Spleen (tissue), 11 donors: ENCODE data around the gene ARL11. TPM values are rescaled to one million over a fixed set of nuclear protein-coding genes. Genes with fewer than 3 reads are reported as not detected.

Experiments used
- DNase-seq: peaks from one replicate; pipeline ENCODE4 v3.0.0-alpha.2; 2020
- H3K27ac ChIP-seq, 8 donors: fragments of 200-600 bp; sonication (generic) in 7 of 8; 1 replicate in 4 of 8; 2 replicates in 4 of 8; pipeline versions ENCODE4 v1.5.0 to v1.8.0; 2016 to 2021; ENCODE audit warnings: inconsistent platforms in 4 of 8, mild to moderate bottlenecking in 4 of 8, moderate library complexity in 1 of 8
- H3K27me3 ChIP-seq, 7 donors: fragments of 200-600 bp; sonication (generic) in 6 of 7; replicated peaks in 1 of 7; 1 replicate in 4 of 7; 2 replicates in 3 of 7; pipeline versions ENCODE4 v1.5.0 to v1.8.0; 2016 to 2021; ENCODE audit warnings: inconsistent platforms in 3 of 7, mild to moderate bottlenecking in 1 of 7
- H3K36me3 ChIP-seq, 6 donors: fragments of 200-600 bp; sonication (generic) in 5 of 6; 1 replicate in 4 of 6; 2 replicates in 2 of 6; pipeline versions ENCODE4 v1.5.0 to v1.8.0; 2016 to 2021; ENCODE audit warnings: inconsistent platforms in 2 of 6
- H3K4me1 ChIP-seq, 6 donors: fragments of 200-600 bp; sonication (generic) in 5 of 6; 1 replicate in 3 of 6; 2 replicates in 3 of 6; pipeline versions ENCODE4 v1.5.0 to v1.8.0; 2016 to 2021; ENCODE audit warnings: inconsistent platforms in 3 of 6
- H3K4me3 ChIP-seq, 8 donors: fragments of 200-600 bp; sonication (generic) in 7 of 8; 1 replicate in 4 of 8; 2 replicates in 4 of 8; pipeline versions ENCODE4 v1.5.0 to v1.8.0; 2016 to 2021; ENCODE audit warnings: inconsistent platforms in 4 of 8, mild to moderate bottlenecking in 4 of 8, moderate library complexity in 2 of 8
- H3K9me3 ChIP-seq, 8 donors: fragments of 200-600 bp; sonication (generic) in 7 of 8; 1 replicate in 4 of 8; 2 replicates in 4 of 8; pipeline versions ENCODE4 v1.5.0 to v1.8.0; 2016 to 2021; ENCODE audit warnings: inconsistent platforms in 4 of 8
- CTCF ChIP-seq, 11 experiments: fragments of 200-600 bp in 7 of 11; fragments of 450-650 bp in 4 of 11; sonication (generic) in 4 of 11; IDR thresholded peaks in 8 of 11; conservative IDR thresholded peaks in 3 of 11; 1 replicate in 7 of 11; 2 replicates in 4 of 11; pipeline versions ENCODE4 v1.4.0 to v1.8.0; 2016 to 2021; ENCODE audit warnings: antibody characterized with exemption in 11 of 11, inconsistent platforms in 4 of 11, mild to moderate bottlenecking in 1 of 11
- POLR2A ChIP-seq, 3 donors: fragments of 450-650 bp; IDR thresholded peaks; one replicate each; pipeline ENCODE4 v1.5.1; 2017; ENCODE audit warnings: antibody characterized with exemption in 3 of 3, mild to moderate bottlenecking in 1 of 3
- POLR2AphosphoS5 ChIP-seq, 3 donors: sonication (generic); formaldehyde crosslinking; IDR thresholded peaks; one replicate each; pipeline ENCODE4 v1.5.1; 2017; ENCODE audit warnings: antibody characterized with exemption in 3 of 3
- WGBS, 5 donors: extraction: QIAGEN DNeasy Blood & Tissue Kit in 3 of 5; methylation state at CpG; one replicate each; pipeline versions ENCODE4 v1.1.5 to v1.1.7; 2013 to 2018; 5-methylcytosine and 5-hydroxymethylcytosine counted together
- intact Hi-C: fragments of 100-400 bp; cut with DNase I; formaldehyde crosslinking; loops from one replicate; pipeline ENCODE4 v1.15.0; 2023; ENCODE audit warnings: low total_unique reads
- polyA plus RNA-seq, 3 donors: library from polyadenylated mRNA; stranded (reverse); fragments of 200-250 nt; gene quantifications; one replicate each; pipeline ENCODE4 v1.2.1, GENCODE V29; 2013
- total RNA-seq, 7 donors: library from RNA; depleted of rRNA in 3 of 7; stranded (reverse); fragments of >200 nt in 3 of 7; fragmentation: NEBNext Ultra II Directional in 4 of 7; extraction: Animal tissue kit (Norgen Biotek cat#: 25700) in 4 of 7; gene quantifications; one replicate each; pipeline versions ENCODE4 v1.1.0 to v1.2.1, GENCODE V29; 2016 to 2021
- donor health status: healthy with polysubstance abuse.
- donor health status: DM: no; HTN: no; CAD: no; lungs with moderate emphysema.
- donor health status: DM: no; HTN: no; CAD: no.
- donor health status: Bipolar disorder and iron deficiency.
- donor health status: healthy.
- donor health status: DM: no; HTN: no; CAD: no.
- donor health status: DM: yes; HTN: yes; CAD: no.

ARL11 gene
- total and polyA plus RNA-seq, 10 donors: 4.7 to 15.7 (median 11.6) TPM

DNA sequence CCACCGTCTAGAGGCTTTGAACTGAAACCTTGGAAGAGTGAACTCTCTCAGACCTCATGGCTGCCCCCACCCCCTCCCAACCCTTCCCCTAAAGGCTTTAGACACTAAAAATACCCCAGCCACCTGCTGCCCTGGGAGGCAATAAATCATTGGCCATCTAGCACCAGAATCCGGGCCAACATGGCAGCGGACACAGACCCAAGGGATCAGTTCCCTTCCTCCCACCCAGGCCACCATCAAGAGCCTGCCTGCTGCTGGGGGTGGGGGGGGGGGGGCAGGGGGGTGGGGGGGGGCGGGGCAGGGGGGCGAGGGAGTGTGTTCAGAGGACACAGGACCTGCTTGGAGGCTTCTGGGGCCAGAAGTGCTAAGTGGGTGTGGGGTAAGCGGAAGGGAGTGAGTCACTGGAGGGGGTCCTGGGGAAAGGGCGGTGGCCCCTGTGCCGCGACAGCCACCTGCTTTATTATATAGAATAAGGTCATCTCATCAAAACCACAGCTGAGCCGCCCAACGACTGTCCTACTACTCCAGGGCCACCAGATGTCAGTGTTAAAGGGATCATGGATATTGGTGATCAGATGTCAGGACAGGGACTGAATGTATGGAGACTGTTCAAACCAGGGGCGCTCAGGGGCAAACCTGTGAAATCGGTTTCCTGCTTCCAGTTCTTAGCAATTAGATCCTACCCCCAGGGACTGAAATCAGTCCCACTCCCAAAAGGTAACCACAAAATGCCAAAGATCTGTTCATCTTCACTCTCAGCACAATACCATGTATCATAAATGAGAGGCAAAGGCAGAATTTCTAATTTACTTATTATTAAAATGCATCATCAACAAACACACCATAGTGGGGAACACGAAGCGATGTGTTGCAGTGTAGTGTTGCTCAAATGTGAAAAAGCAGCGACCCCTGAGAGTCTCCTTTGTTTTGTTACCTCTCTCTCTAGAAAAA, 24.3 kb downstream of the ARL11 start:
- H3K36me3 ChIP-seq: no peaks in the 10 kb centered on the region
- no peak for DNase-seq
- 34 to 47% (median 42%) methylated on average over 13 to 16 of the region's 16 CpGs for WGBS, 5 donors
- peaks cover 0 to 9% (median 0%) of the 10 kb centered on the region in 6 donors for H3K4me1 ChIP-seq
- H3K27me3 ChIP-seq: no peaks in the 10 kb centered on the region
- no peak overlapping the region for H3K4me3 ChIP-seq
- intact Hi-C loops: no loop called here
- no peak overlapping the region for H3K27ac ChIP-seq
- H3K9me3 ChIP-seq: no peaks in the 10 kb centered on the region
- no peak for TF ChIP-seq POLR2A (IDR thresholded peaks at IDR 0.05)
- TF ChIP-seq CTCF (IDR thresholded peaks at IDR 0.05 in 8 of 11, conservative IDR thresholded peaks at IDR 0.05 in 3 of 11): peak in 8 of 11 experiments; percentile 21 to 68 (median 44)
- TF ChIP-seq POLR2AphosphoS5 (IDR thresholded peaks at IDR 0.05): no peak

GRCh38 chr13:49653478-49653877, 25.2 kb downstream of the ARL11 start:
- DNase-seq: no peak
- H3K4me3 ChIP-seq: no peak overlapping the region
- TF ChIP-seq POLR2AphosphoS5 (IDR thresholded peaks at IDR 0.05): no peak
- no peak for TF ChIP-seq CTCF (IDR thresholded peaks at IDR 0.05 in 8 of 11, conservative IDR thresholded peaks at IDR 0.05 in 3 of 11)
- no peak for TF ChIP-seq POLR2A (IDR thresholded peaks at IDR 0.05)
- intact Hi-C loops: no loop called here
- no peak overlapping the region for H3K27ac ChIP-seq
- no peaks in the 10 kb centered on the region for H3K27me3 ChIP-seq
- H3K4me1 ChIP-seq: peaks cover 0 to 9% (median 0%) of the 10 kb centered on the region in 6 donors
- no peaks in the 10 kb centered on the region for H3K36me3 ChIP-seq
- no peaks in the 10 kb centered on the region for H3K9me3 ChIP-seq

- intact Hi-C loops: no loop called here
- Histone ChIP-seq H3K4me1 (peaks cover 0 to 9% (median 0%) of the 10 kb centered on the region in 6 donors), H3K27ac (no peak overlapping the region), H3K9me3 (no peaks in the 10 kb centered on the region), H3K36me3 (no peaks in the 10 kb centered on the region), H3K27me3 (no peaks in the 10 kb centered on the region), H3K4me3 (no peak overlapping the region)
- no peak for TF ChIP-seq POLR2A (IDR thresholded peaks at IDR 0.05)
- no peak for TF ChIP-seq CTCF (IDR thresholded peaks at IDR 0.05 in 8 of 11, conservative IDR thresholded peaks at IDR 0.05 in 3 of 11)
- TF ChIP-seq POLR2AphosphoS5 (IDR thresholded peaks at IDR 0.05): no peak
- DNase-seq: no peak
- 48 to 82% (median 60%) methylated on average over 3 of the region's 3 CpGs for WGBS, 5 donors
Measured at GRCh38 chr13:49654011-49654410, 25.7 kb downstream of the ARL11 start.

- no peak overlapping the region for H3K27ac ChIP-seq
- H3K27me3 ChIP-seq: no peaks in the 10 kb centered on the region
- 90 to 96% (median 95%) methylated on average over 3 of the region's 3 CpGs for WGBS, 5 donors
- intact Hi-C loops: no loop called here
- H3K9me3 ChIP-seq: no peaks in the 10 kb centered on the region
- TF ChIP-seq POLR2A (IDR thresholded peaks at IDR 0.05) (no peak), CTCF (IDR thresholded peaks at IDR 0.05 in 8 of 11, conservative IDR thresholded peaks at IDR 0.05 in 3 of 11) (no peak), POLR2AphosphoS5 (IDR thresholded peaks at IDR 0.05) (no peak)
- DNase-seq: no peak
- no peak overlapping the region for H3K4me3 ChIP-seq
- H3K36me3 ChIP-seq: peaks cover 0 to 18% (median under 1%) of the 10 kb centered on the region in 6 donors
- peaks cover 0 to 9% (median 0%) of the 10 kb centered on the region in 6 donors for H3K4me1 ChIP-seq
Measured at GRCh38 chr13:49655906-49656305, 27.6 kb downstream of the ARL11 start.
